Hepatocyte (in vitro differentiated cells): Measurements from ENCODE around the gene ECHDC3. TPM values are rescaled to one million over a fixed set of nuclear protein-coding genes. Genes with fewer than 3 reads are reported as not detected.

Experiments
- DNase-seq: peaks from one replicate; pipeline ENCODE4 v3.0.0-alpha.2; 2016; ENCODE audit warnings: low spot score
- H2AFZ ChIP-seq: fragments of 200-600 bp; sonication (generic); 2 replicates; pipeline ENCODE4 v1.6.0; 2016; ENCODE audit warnings: antibody characterized with exemption, mild to moderate bottlenecking
- H3K27ac ChIP-seq: fragments of 200-600 bp; sonication (generic); 2 replicates; pipeline ENCODE4 v1.5.1; 2016; ENCODE audit warnings: mild to moderate bottlenecking
- H3K27me3 ChIP-seq: fragments of 200-600 bp; sonication (generic); 2 replicates; pipeline ENCODE4 v1.6.1; 2016
- H3K36me3 ChIP-seq: fragments of 200-600 bp; sonication (generic); replicated peaks from 2 replicates; pipeline ENCODE4 v1.5.1; 2016; ENCODE audit warnings: low read depth; ENCODE audit not compliant: insufficient read depth
- H3K4me1 ChIP-seq: fragments of 200-600 bp; sonication (generic); 2 replicates; pipeline ENCODE4 v1.5.1; 2016; ENCODE audit warnings: mild to moderate bottlenecking, moderate library complexity; ENCODE audit not compliant: insufficient read depth
- H3K4me2 ChIP-seq: fragments of 200-600 bp; sonication (generic); 2 replicates; pipeline ENCODE4 v1.6.0; 2016
- H3K4me3 ChIP-seq: fragments of 200-600 bp; sonication (generic); 2 replicates; pipeline ENCODE4 v1.5.1; 2016; ENCODE audit warnings: mild to moderate bottlenecking
- H3K79me2 ChIP-seq: fragments of 200-600 bp; sonication (generic); 2 replicates; pipeline ENCODE4 v1.6.0; 2017; ENCODE audit warnings: mild to moderate bottlenecking
- H3K9me2 ChIP-seq: fragments of 200-600 bp; sonication (generic); replicated peaks from 2 replicates; pipeline ENCODE4 v1.6.0; 2017; ENCODE audit warnings: mild to moderate bottlenecking; ENCODE audit not compliant: insufficient read depth
- H3K9me3 ChIP-seq: fragments of 200-600 bp; sonication (generic); 2 replicates; pipeline ENCODE4 v1.5.1; 2016; ENCODE audit warnings: low read depth, mild to moderate bottlenecking
- H4K20me1 ChIP-seq: fragments of 200-600 bp; sonication (generic); 2 replicates; pipeline ENCODE4 v1.6.0; 2016; ENCODE audit warnings: mild to moderate bottlenecking; ENCODE audit not compliant: insufficient read depth, poor library complexity, severe bottlenecking
- CTCF ChIP-seq: fragments of 200-600 bp; sonication (generic); IDR thresholded peaks from 2 replicates; pipeline ENCODE4 v1.5.1; 2016; ENCODE audit warnings: antibody characterized with exemption, mild to moderate bottlenecking; ENCODE audit not compliant: poor library complexity
- EZH2 ChIP-seq: fragments of 200-600 bp; sonication (generic); IDR thresholded peaks from 2 replicates; pipeline ENCODE4 v1.6.1; 2016; ENCODE audit warnings: antibody characterized with exemption, mild to moderate bottlenecking, borderline replicate concordance
- EZH2phosphoT487 ChIP-seq: fragments of 200-600 bp; sonication (generic); IDR thresholded peaks from one replicate; pipeline ENCODE4 v1.6.1; 2018; ENCODE audit warnings: antibody characterized with exemption, mild to moderate bottlenecking, low read depth, moderate library complexity; ENCODE audit not compliant: unreplicated experiment, severe bottlenecking
- WGBS: methylation state at CpG from one replicate; pipeline ENCODE4 v1.1.6; 2016; ENCODE audit warnings: low lambda C conversion rate; ENCODE audit errors: missing lambda C conversion rate; 5-methylcytosine and 5-hydroxymethylcytosine counted together
- polyA plus RNA-seq: library from polyadenylated mRNA; unstranded; fragments of >200 nt; fragmentation: Nextera tagmentation; extraction: Ambion mirVana; gene quantifications from 2 replicates; pipeline ENCODE4 v1.2.1, GENCODE V29; 2016
- total RNA-seq: library from RNA; depleted of rRNA; stranded (reverse); fragments of >200 nt; gene quantifications from 2 replicates; pipeline ENCODE4 v1.2.3, GENCODE V29; 2014

The ECHDC3 gene
- total and polyA plus RNA-seq, 2 experiments from 2014 or later, result 13.2 to 14.8 TPM

DNA sequence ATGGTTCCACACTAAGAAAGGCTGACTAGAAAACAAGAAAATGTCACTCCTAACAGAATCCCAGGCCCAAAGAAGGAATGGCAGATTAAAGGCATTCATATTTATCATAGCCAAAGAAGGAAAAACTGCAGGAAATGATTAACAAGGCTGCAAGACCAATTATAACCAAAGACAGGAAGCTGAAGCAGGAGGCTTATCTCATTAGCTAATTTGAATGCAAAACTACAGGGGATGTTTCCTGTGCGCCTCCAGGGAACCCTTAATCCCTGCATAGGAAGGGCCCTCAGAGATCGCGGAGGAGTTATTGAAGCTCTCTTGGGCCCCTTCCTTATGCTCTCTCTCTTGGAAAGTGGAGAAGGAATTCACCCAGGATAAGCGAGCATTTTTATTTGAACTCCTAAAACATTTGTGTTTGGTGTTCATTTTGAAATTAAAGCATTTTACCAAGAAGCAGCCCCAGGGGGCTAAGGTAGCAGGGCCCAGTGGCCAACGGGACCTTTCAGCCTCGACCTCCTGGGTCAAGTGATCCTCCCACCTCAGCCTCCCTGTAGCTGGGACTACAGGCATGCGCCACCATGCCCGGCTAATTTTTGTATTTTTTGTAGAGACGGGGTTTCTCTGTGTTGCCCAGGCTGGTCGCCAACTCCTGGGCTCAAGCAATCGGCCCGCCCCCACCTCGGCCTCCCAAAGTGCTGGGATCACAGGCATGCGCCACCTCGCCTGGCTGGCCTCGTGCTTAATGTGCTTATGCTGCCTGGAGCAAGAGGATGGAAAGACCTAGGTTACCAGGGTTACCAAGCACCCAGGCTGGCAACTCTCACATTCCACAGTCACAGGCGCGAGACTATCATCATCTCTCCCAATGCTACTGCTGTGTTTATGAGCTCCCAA lies 56.9 kb downstream of the ECHDC3 start:
- Histone ChIP-seq H3K27ac (no peak overlapping the region), H3K36me3 (no peaks in the 10 kb centered on the region), H3K27me3 (no peaks in the 10 kb centered on the region), H3K9me2 (no peaks in the 10 kb centered on the region), H3K79me2 (no peaks in the 10 kb centered on the region), H2AFZ (peak overlapping the region; percentile 21), H3K4me1 (peaks cover 8% of the 10 kb centered on the region), H3K9me3 (no peaks in the 10 kb centered on the region), H4K20me1 (no peaks in the 10 kb centered on the region), H3K4me2 (no peak overlapping the region), H3K4me3 (no peak overlapping the region)
- TF ChIP-seq EZH2phosphoT487 (no peak), CTCF (no peak), EZH2 (no peak)
- 87% methylated on average over 18 of the region's 18 CpGs for WGBS
- no peak for DNase-seq

- no peak for DNase-seq
- H4K20me1 ChIP-seq, result no peaks in the 10 kb centered on the region
- no peaks in the 10 kb centered on the region for H3K36me3 ChIP-seq
- H2AFZ ChIP-seq, result no peak overlapping the region
- H3K27ac ChIP-seq, result no peak overlapping the region
- no peaks in the 10 kb centered on the region for H3K79me2 ChIP-seq
- TF ChIP-seq CTCF (no peak), EZH2phosphoT487 (no peak), EZH2 (no peak)
- H3K4me2 ChIP-seq, result no peak overlapping the region
- no peaks in the 10 kb centered on the region for H3K9me2 ChIP-seq
- WGBS, result 90% methylated on average over 9 of the region's 9 CpGs
- peaks cover 3% of the 10 kb centered on the region for H3K4me1 ChIP-seq
- H3K27me3 ChIP-seq, result no peaks in the 10 kb centered on the region
- no peaks in the 10 kb centered on the region for H3K9me3 ChIP-seq
- H3K4me3 ChIP-seq, result no peak overlapping the region
These were observed 57.5 kb downstream of the ECHDC3 start for GRCh38 chr10:11799736-11800080.

GRCh38 chr10:11804336-11804735 lies 62.2 kb downstream of the ECHDC3 start:
- H2AFZ ChIP-seq, result no peak overlapping the region
- 97% methylated on average over 16 of the region's 16 CpGs for WGBS
- no peaks in the 10 kb centered on the region for H3K4me1 ChIP-seq
- no peak overlapping the region for H3K27ac ChIP-seq
- no peak overlapping the region for H3K4me2 ChIP-seq
- no peaks in the 10 kb centered on the region for H4K20me1 ChIP-seq
- no peak overlapping the region for H3K4me3 ChIP-seq
- no peaks in the 10 kb centered on the region for H3K79me2 ChIP-seq
- DNase-seq, result no peak
- H3K9me2 ChIP-seq, result no peaks in the 10 kb centered on the region
- no peak for TF ChIP-seq EZH2phosphoT487
- H3K36me3 ChIP-seq, result no peaks in the 10 kb centered on the region
- no peaks in the 10 kb centered on the region for H3K27me3 ChIP-seq
- H3K9me3 ChIP-seq, result no peaks in the 10 kb centered on the region

GRCh38 chr10:11805792-11806191 lies 63.6 kb downstream of the ECHDC3 start:
- Histone ChIP-seq H3K4me2 (no peak overlapping the region), H3K79me2 (no peaks in the 10 kb centered on the region), H3K4me1 (peaks cover 12% of the 10 kb centered on the region), H3K27me3 (no peaks in the 10 kb centered on the region), H3K9me2 (no peaks in the 10 kb centered on the region), H3K36me3 (no peaks in the 10 kb centered on the region), H3K9me3 (no peaks in the 10 kb centered on the region), H4K20me1 (no peaks in the 10 kb centered on the region), H3K4me3 (no peak overlapping the region), H2AFZ (no peak overlapping the region), H3K27ac (no peak overlapping the region)
- no peak for DNase-seq
- WGBS, result 83% methylated on average over 4 of the region's 4 CpGs
- TF ChIP-seq EZH2 (no peak), CTCF (no peak), EZH2phosphoT487 (no peak)
